SK-N-SH (cell line): Measurements from ENCODE around the gene NDUFC1. TPM values are rescaled to one million over a fixed set of nuclear protein-coding genes. Genes with fewer than 3 reads are reported as not detected.

Source experiments
- CTCF ChIA-PET: fragments of 300-600, 350-600 bp; formaldehyde crosslinking; extraction: SDS; loops from one replicate; lab custom pipeline; 2021; lab: Yijun Ruan, JAX
- POLR2A ChIA-PET: fragments of 350-600 bp; sonication (Branson Sonifier 250); formaldehyde crosslinking; extraction: SDS; loops from one replicate; lab custom pipeline; 2020; ENCODE audit warnings: antibody characterized with exemption, inconsistent platforms; lab: Yijun Ruan, JAX
- DNase-seq: peaks from one replicate; pipeline ENCODE4 v3.0.0; 2012
- H2AFZ ChIP-seq: fragments of 200-600 bp; sonication (generic); 2 replicates; pipeline ENCODE4 v1.8.1; 2016; ENCODE audit warnings: antibody characterized with exemption, mild to moderate bottlenecking, low read depth
- H3F3A ChIP-seq: fragments of 200-600 bp; sonication (generic); replicated peaks from 2 replicates; pipeline ENCODE3; 2016; ENCODE audit warnings: antibody characterized with exemption, mild to moderate bottlenecking; ENCODE audit not compliant: insufficient read depth
- H3K27ac ChIP-seq, 2 experiments: fragments of 200-500 bp in 1 of 2; fragments of 200-600 bp in 1 of 2; sonication (Bioruptor generic) in 1 of 2; sonication (generic), shearing (Covaris generic) in 1 of 2; 2 replicates each; pipeline versions ENCODE4 v1.5.1 to v1.6.1; 2014 to 2016; ENCODE audit warnings: low read depth in 2 of 2, inconsistent platforms in 1 of 2, low read length in 1 of 2, mild to moderate bottlenecking in 1 of 2, mixed read lengths in 1 of 2
- H3K27me3 ChIP-seq: fragments of 200-600 bp; sonication (generic), shearing (Covaris generic); 2 replicates; pipeline ENCODE4 v1.6.1; 2016; ENCODE audit warnings: mixed run types; ENCODE audit not compliant: insufficient read depth
- H3K36me3 ChIP-seq, 2 experiments: fragments of 200-500 bp in 1 of 2; fragments of 200-600 bp in 1 of 2; sonication (Bioruptor generic) in 1 of 2; sonication (generic) in 1 of 2; replicated peaks in 1 of 2; 2 replicates each; pipeline versions ENCODE3 to v1.5.1; 2014 to 2016; ENCODE audit warnings: low read length in 1 of 2, mild to moderate bottlenecking in 1 of 2; ENCODE audit not compliant: insufficient read depth in 2 of 2, control insufficient read depth in 1 of 2
- H3K4me1 ChIP-seq, 2 experiments: fragments of 200-500 bp in 1 of 2; fragments of 200-600 bp in 1 of 2; sonication (Bioruptor generic) in 1 of 2; sonication (generic), shearing (Covaris generic) in 1 of 2; 2 replicates each; pipeline versions ENCODE4 v1.5.1 to v1.6.1; 2014 to 2016; ENCODE audit warnings: low read depth in 1 of 2, low read length in 1 of 2, mixed run types in 1 of 2; ENCODE audit not compliant: insufficient read depth in 2 of 2, control insufficient read depth in 1 of 2
- H3K4me2 ChIP-seq: fragments of 200-600 bp; sonication (generic), shearing (Covaris generic); 2 replicates; pipeline ENCODE4 v1.6.1; 2017; ENCODE audit warnings: mixed run types
- H3K4me3 ChIP-seq, 2 experiments: fragments of 200-500 bp in 1 of 2; fragments of 200-600 bp in 1 of 2; sonication (Bioruptor generic) in 1 of 2; sonication (generic), shearing (Covaris generic) in 1 of 2; 2 replicates each; pipeline versions ENCODE4 v1.5.1 to v1.8.1; 2014 to 2016; ENCODE audit warnings: low read depth in 2 of 2, inconsistent platforms in 1 of 2, low read length in 1 of 2, mild to moderate bottlenecking in 1 of 2, mixed read lengths in 1 of 2, moderate library complexity in 1 of 2
- H3K79me2 ChIP-seq: fragments of 200-600 bp; sonication (generic); 2 replicates; pipeline ENCODE4 v1.8.1; 2017; ENCODE audit warnings: mild to moderate bottlenecking; ENCODE audit not compliant: insufficient read depth
- H3K9ac ChIP-seq: fragments of 200-600 bp; sonication (generic); 2 replicates; pipeline ENCODE4 v1.6.1; 2017; ENCODE audit warnings: mixed run types
- H3K9me2 ChIP-seq: fragments of 200-600 bp; sonication (generic); 2 replicates; pipeline ENCODE4 v1.6.1; 2017; ENCODE audit warnings: mixed run types
- H3K9me3 ChIP-seq: fragments of 200-600 bp; sonication (generic); 2 replicates; pipeline ENCODE4 v1.6.1; 2017; ENCODE audit warnings: mixed run types, mild to moderate bottlenecking, moderate library complexity
- H4K20me1 ChIP-seq: fragments of 200-600 bp; sonication (generic); 2 replicates; pipeline ENCODE4 v1.6.1; 2017; ENCODE audit warnings: mild to moderate bottlenecking, mixed run types; ENCODE audit not compliant: insufficient read depth
- EP300 ChIP-seq, 2 experiments: IDR thresholded peaks; 2 replicates each; pipeline versions ENCODE4 v1.4.0 to v1.6.1; 2012; ENCODE audit warnings: borderline replicate concordance in 1 of 2, low read depth in 1 of 2, low read length in 1 of 2
- EZH2phosphoT487 ChIP-seq: fragments of 200-600 bp; sonication (generic); IDR thresholded peaks from 2 replicates; pipeline ENCODE4 v1.6.1; 2017; ENCODE audit warnings: low read depth, mixed run types, mild to moderate bottlenecking, antibody characterized with exemption, moderate library complexity, borderline replicate concordance
- FOSL2 ChIP-seq: IDR thresholded peaks from 2 replicates; pipeline ENCODE4 v1.4.0; 2012; ENCODE audit warnings: low read depth, mild to moderate bottlenecking, moderate library complexity, borderline replicate concordance
- GABPA ChIP-seq: IDR thresholded peaks from 2 replicates; pipeline ENCODE4 v1.4.0; 2012; ENCODE audit warnings: low read depth, mild to moderate bottlenecking
- GATA2 ChIP-seq: sonication (generic); formaldehyde crosslinking; IDR thresholded peaks from 2 replicates; pipeline ENCODE4 v1.5.0; 2020; ENCODE audit warnings: mild to moderate bottlenecking, missing genetic modification reagents
- JUND ChIP-seq: IDR thresholded peaks from 2 replicates; pipeline ENCODE4 v1.4.0; 2012
- MAX ChIP-seq: IDR thresholded peaks from 2 replicates; pipeline ENCODE4 v1.4.0; 2012; ENCODE audit warnings: low read depth
- NFIC ChIP-seq: IDR thresholded peaks from 2 replicates; pipeline ENCODE4 v1.4.0; 2012; ENCODE audit warnings: borderline replicate concordance
- NRF1 ChIP-seq: IDR thresholded peaks from 2 replicates; pipeline ENCODE4 v1.6.1; 2012; ENCODE audit warnings: low read depth, mild to moderate bottlenecking, low read length
- PBX3 ChIP-seq: IDR thresholded peaks from 2 replicates; pipeline ENCODE4; 2012
- RCOR1 ChIP-seq: fragments of 150-350 bp; IDR thresholded peaks from 2 replicates; pipeline ENCODE4 v1.6.1; 2017; ENCODE audit warnings: antibody characterized with exemption, low read length
- RFX5 ChIP-seq: IDR thresholded peaks from 2 replicates; pipeline ENCODE4 v1.6.1; 2012; ENCODE audit warnings: mild to moderate bottlenecking, improper control_type of control experiment, low read length
- RXRA ChIP-seq: IDR thresholded peaks from 2 replicates; pipeline ENCODE4 v1.4.0; 2012; ENCODE audit warnings: low read depth, mild to moderate bottlenecking, borderline replicate concordance
- ZBTB33 ChIP-seq: IDR thresholded peaks from 2 replicates; pipeline ENCODE4 v1.4.0; 2012; ENCODE audit warnings: low read depth, borderline replicate concordance
- WGBS: methylation state at CpG from one replicate; pipeline ENCODE4 v1.1.6; 2017; ENCODE audit warnings: low lambda C conversion rate; 5-methylcytosine and 5-hydroxymethylcytosine counted together
- polyA plus RNA-seq, 3 experiments: library from polyadenylated mRNA; depleted of rRNA; stranded (reverse); fragments of >200 nt; gene quantifications; 2 replicates each; pipeline ENCODE4 v1.2.3, GENCODE V29; 2012

The NDUFC1 gene
- polyA plus RNA-seq, 1 of the 3 experiments (the other 2 are of a cell fraction): 101 TPM

GRCh38 chr4:139282721-139283075 is 19.6 kb downstream of the NDUFC1 start:
- no peak overlapping the region for H3K9ac ChIP-seq
- no peaks in the 10 kb centered on the region for H3K9me2 ChIP-seq
- H3K27me3 ChIP-seq: no peaks in the 10 kb centered on the region
- TF ChIP-seq NFIC (no peak), JUND (no peak), NRF1 (no peak), RFX5 (no peak), PBX3 (no peak), RXRA (no peak), FOSL2 (no peak), GABPA (no peak), GATA2 (CRISPR knock-in tag) (no peak), ZBTB33 (no peak), EZH2phosphoT487 (no peak), MAX (no peak), RCOR1 (no peak)
- POLR2A ChIA-PET: no interaction called here
- peak overlapping the region; percentile 56 for H2AFZ ChIP-seq
- no peak overlapping the region for H3K4me3 ChIP-seq
- CTCF ChIA-PET: interaction anchor here (0.8 to 1.9 kb wide), 2 partner anchors 13 to 15 kb away, joined by 3 to 9 read pairs; no protein-coding TSS in a partner anchor
- H3K9me3 ChIP-seq: no peaks in the 10 kb centered on the region
- H3K27ac ChIP-seq: peak overlapping the region; percentile 47 to 62; a peak in 3 of 4 replicates
- no peaks in the 10 kb centered on the region for H4K20me1 ChIP-seq
- no peaks in the 10 kb centered on the region for H3K79me2 ChIP-seq
- H3K4me1 ChIP-seq: no peaks in the 10 kb centered on the region; a peak in 1 of 4 replicates
- no peak for DNase-seq
- H3F3A ChIP-seq: peaks cover 15% of the 10 kb centered on the region
- H3K4me2 ChIP-seq: no peak overlapping the region
- no peaks in the 10 kb centered on the region for H3K36me3 ChIP-seq

- no peak for DNase-seq
Observed at GRCh38 chr4:139282065-139282720, 20.1 kb downstream of the NDUFC1 start.

More at GRCh38 chr4:139282065-139282720, 20.1 kb downstream of the NDUFC1 start:
- Histone ChIP-seq H2AFZ (peak overlapping the region; percentile 56), H3K9me2 (no peaks in the 10 kb centered on the region), H3K36me3 (no peaks in the 10 kb centered on the region), H3K9ac (no peak overlapping the region), H4K20me1 (no peaks in the 10 kb centered on the region), H3F3A (peaks cover 15% of the 10 kb centered on the region), H3K4me1 (no peaks in the 10 kb centered on the region; a peak in 1 of 4 replicates), H3K4me2 (no peak overlapping the region), H3K79me2 (no peaks in the 10 kb centered on the region), H3K27ac (peak overlapping the region; percentile 47 to 62; a peak in 3 of 4 replicates), H3K9me3 (no peaks in the 10 kb centered on the region), H3K27me3 (no peaks in the 10 kb centered on the region), H3K4me3 (no peak overlapping the region)
- ChIA-PET CTCF (interaction anchor here (0.8 to 1.9 kb wide), 3 partner anchors 13 to 38 kb away, joined by 3 to 9 read pairs (median 3); no protein-coding TSS in a partner anchor), POLR2A (interaction anchor here (0.7 kb wide), 2 partner anchors 124 to 172 kb away, joined by 3 to 7 read pairs; no protein-coding TSS in a partner anchor)
- TF ChIP-seq FOSL2: no peak
- TF ChIP-seq EP300 (IDR thresholded peaks at IDR 0.05; ENCODE audit: borderline replicate concordance in 1 of 2, low read depth in 1 of 2, low read length in 1 of 2): no peak
- no peak for TF ChIP-seq RFX5
- TF ChIP-seq EZH2phosphoT487: no peak
- 72% methylated on average over 7 of the region's 7 CpGs for WGBS
